Transverse colon (tissue), 4 donors: ENCODE data around the gene CDK10. TPM values are rescaled to one million over a fixed set of nuclear protein-coding genes. Genes with fewer than 3 reads are reported as not detected.
A peak's percentile ranks its signal among the peaks of the same experiment; 100 is the strongest.
"Not testable (repeated sequence)": the region's sequence is repeated elsewhere in the genome, so short reads cannot be mapped to it uniquely, and the experiment has no call there.

Experiments
- DNase-seq: peaks from one replicate; pipeline ENCODE4 v3.0.0-alpha.2; 2019
- H3K27ac ChIP-seq, 4 donors: fragments of 200-600 bp; sonication (generic); 2 replicates each; pipeline ENCODE4 v1.5.1; 2016 to 2018; ENCODE audit warnings: inconsistent platforms in 4 of 4
- H3K27me3 ChIP-seq: fragments of 200-600 bp; sonication (generic); 2 replicates; pipeline ENCODE4 v1.5.1; 2017; ENCODE audit warnings: inconsistent platforms
- H3K36me3 ChIP-seq, 4 donors: fragments of 200-600 bp; sonication (generic); 2 replicates each; pipeline ENCODE4 v1.5.1; 2017 to 2019; ENCODE audit warnings: inconsistent platforms in 4 of 4
- H3K4me1 ChIP-seq, 4 donors: fragments of 200-600 bp; sonication (generic); 2 replicates each; pipeline ENCODE4 v1.5.1; 2017 to 2020; ENCODE audit warnings: inconsistent platforms in 4 of 4
- H3K4me3 ChIP-seq, 4 donors: fragments of 200-600 bp; sonication (generic); 1 replicate in 1 of 4; 2 replicates in 3 of 4; pipeline versions ENCODE4 v1.5.1 to v1.6.1; 2017 to 2019; ENCODE audit warnings: inconsistent platforms in 4 of 4
- H3K9me3 ChIP-seq, 2 donors: fragments of 200-600 bp; sonication (generic); 2 replicates each; pipeline ENCODE4 v1.5.1; 2017 to 2019; ENCODE audit warnings: inconsistent platforms in 2 of 2
- EP300 ChIP-seq: sonication (generic); formaldehyde crosslinking; IDR thresholded peaks from one replicate; pipeline ENCODE4 v1.6.1; 2017; ENCODE audit warnings: antibody characterized with exemption, low read depth
- POLR2A ChIP-seq: fragments of 450-650 bp; IDR thresholded peaks from one replicate; pipeline ENCODE4 v1.6.1; 2016; ENCODE audit warnings: antibody characterized with exemption, mild to moderate bottlenecking, moderate library complexity
- POLR2AphosphoS5 ChIP-seq, 3 donors: sonication (generic); formaldehyde crosslinking; IDR thresholded peaks; one replicate each; pipeline ENCODE4 v1.6.1; 2016; ENCODE audit warnings: antibody characterized with exemption in 3 of 3
- WGBS, 2 donors: methylation state at CpG; one replicate each; pipeline ENCODE4 v1.1.5; 2018; ENCODE audit warnings: low coverage in 1 of 2; 5-methylcytosine and 5-hydroxymethylcytosine counted together
- in situ Hi-C, 4 donors: fragments of 200-750 bp; cut with MboI; loops; one replicate each; pipeline versions ENCODE4 v1.15.0 to v1.15.1; 2017; ENCODE audit warnings: low sequenced_read_pairs in 3 of 4, low pct_ligation_motif_present in 1 of 4, low pct_unique_long_range_greater_than_20kb in 1 of 4
- intact Hi-C: fragments of 100-400 bp; cut with DNase I; formaldehyde crosslinking; loops from one replicate; pipeline ENCODE4 v1.15.1; 2023; ENCODE audit warnings: low total_unique reads
- total RNA-seq, 4 donors: library from RNA; depleted of rRNA; stranded (reverse); fragments of >200 nt; gene quantifications; one replicate each; pipeline ENCODE4 v1.1.0, GENCODE V29; 2016
- TF ChIP-seq, protein P1 (sequence below), 5 experiments: fragments of 200-600 bp in 3 of 5; fragments of 450-650 bp in 2 of 5; sonication (generic) in 3 of 5; IDR thresholded peaks; 1 replicate in 2 of 5; 2 replicates in 3 of 5; pipeline ENCODE4 v1.5.1; 2016 to 2017; ENCODE audit warnings: antibody characterized with exemption in 5 of 5, inconsistent platforms in 3 of 5, mild to moderate bottlenecking in 2 of 5, moderate library complexity in 1 of 5

The CDK10 gene
- total RNA-seq, 4 donors from 2014 or later: 69.6 to 304 (median 74.2) TPM

DNA sequence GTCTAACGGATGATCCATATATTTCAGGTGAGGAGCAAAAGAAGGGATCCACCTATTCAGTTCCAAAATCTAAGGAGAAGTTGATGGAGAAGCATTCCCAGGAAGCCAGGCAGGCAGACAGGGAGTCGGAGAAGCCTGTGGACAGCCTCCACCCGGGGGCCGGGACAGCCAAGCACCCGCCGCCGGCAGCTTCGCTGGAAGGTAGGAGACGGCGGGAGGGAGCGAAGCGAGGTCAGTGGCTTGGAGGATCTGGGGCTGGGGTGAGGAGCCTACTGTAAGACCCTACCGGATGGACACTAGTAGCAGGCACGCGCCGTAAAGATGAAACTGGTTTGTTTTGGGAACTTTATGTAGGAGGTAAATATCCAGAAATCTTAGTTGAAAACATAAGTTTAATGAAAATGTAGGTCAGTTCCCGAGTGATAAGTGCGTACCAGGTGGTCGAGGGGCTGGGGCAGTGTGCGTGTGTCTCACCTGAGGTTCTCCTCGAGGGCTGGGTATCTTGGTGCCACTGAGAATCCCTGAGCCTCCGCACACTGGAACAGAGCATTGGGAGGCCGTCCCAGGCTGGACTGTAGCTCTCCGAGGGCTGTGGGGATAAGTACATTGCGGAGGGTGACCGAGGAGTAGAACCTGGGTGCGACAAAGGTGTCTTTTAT, 28.1 kb upstream of the CDK10 start:
- Histone ChIP-seq H3K36me3 (no peaks in the 10 kb centered on the region), H3K27ac (peak overlapping the region; percentile 79 to 93 (median 90)), H3K9me3 (no peaks in the 10 kb centered on the region), H3K4me3 (peak overlapping the region; percentile 88 to 95 (median 94)), H3K4me1 (peaks cover 13 to 39% (median 21%) of the 10 kb centered on the region in 4 donors), H3K27me3 (no peaks in the 10 kb centered on the region)
- TF ChIP-seq, protein P1, sequence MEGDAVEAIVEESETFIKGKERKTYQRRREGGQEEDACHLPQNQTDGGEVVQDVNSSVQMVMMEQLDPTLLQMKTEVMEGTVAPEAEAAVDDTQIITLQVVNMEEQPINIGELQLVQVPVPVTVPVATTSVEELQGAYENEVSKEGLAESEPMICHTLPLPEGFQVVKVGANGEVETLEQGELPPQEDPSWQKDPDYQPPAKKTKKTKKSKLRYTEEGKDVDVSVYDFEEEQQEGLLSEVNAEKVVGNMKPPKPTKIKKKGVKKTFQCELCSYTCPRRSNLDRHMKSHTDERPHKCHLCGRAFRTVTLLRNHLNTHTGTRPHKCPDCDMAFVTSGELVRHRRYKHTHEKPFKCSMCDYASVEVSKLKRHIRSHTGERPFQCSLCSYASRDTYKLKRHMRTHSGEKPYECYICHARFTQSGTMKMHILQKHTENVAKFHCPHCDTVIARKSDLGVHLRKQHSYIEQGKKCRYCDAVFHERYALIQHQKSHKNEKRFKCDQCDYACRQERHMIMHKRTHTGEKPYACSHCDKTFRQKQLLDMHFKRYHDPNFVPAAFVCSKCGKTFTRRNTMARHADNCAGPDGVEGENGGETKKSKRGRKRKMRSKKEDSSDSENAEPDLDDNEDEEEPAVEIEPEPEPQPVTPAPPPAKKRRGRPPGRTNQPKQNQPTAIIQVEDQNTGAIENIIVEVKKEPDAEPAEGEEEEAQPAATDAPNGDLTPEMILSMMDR (IDR thresholded peaks at IDR 0.05): no peak
- TF ChIP-seq EP300 (no peak), POLR2A (no peak), POLR2AphosphoS5 (IDR thresholded peaks at IDR 0.05) (no peak)
- intact Hi-C loops: no loop called here
- DNase-seq: no peak
- 12 to 17% methylated on average over 6 to 27 of the region's 27 CpGs for WGBS, 2 donors
- in situ Hi-C loops: no loop called here

DNA sequence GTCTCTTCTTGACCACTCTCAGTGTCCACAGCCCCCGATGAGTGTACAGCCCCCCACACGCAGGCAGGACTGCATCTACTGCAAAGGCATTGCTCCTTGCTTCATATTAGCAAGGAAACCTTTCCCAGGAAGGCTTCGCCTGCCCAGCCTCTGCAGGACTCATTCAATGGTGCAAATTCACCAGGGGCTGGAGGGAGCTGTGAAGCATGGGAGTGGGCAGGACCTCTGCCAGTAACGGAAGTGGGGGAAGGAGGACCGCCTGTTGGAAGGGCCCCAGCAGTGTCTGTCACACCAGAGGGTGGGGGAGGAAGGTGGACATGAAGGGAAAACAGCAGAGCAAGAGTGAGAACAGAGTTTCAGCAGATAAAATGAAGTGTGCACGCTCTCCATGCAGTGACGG, 26.3 kb upstream of the CDK10 start:
- no peak for DNase-seq
- in situ Hi-C loops (no loop called here), intact Hi-C loops (no loop called here)
- no peak overlapping the region for H3K4me3 ChIP-seq
- H3K4me1 ChIP-seq: peaks cover 13 to 35% (median 21%) of the 10 kb centered on the region in 4 donors
- TF ChIP-seq EP300: no peak
- no peak overlapping the region for H3K27ac ChIP-seq
- H3K36me3 ChIP-seq: no peaks in the 10 kb centered on the region
- no peaks in the 10 kb centered on the region for H3K9me3 ChIP-seq
- H3K27me3 ChIP-seq: no peaks in the 10 kb centered on the region
- WGBS, 2 donors: 79 to 93% methylated on average over 2 to 7 of the region's 7 CpGs

DNA sequence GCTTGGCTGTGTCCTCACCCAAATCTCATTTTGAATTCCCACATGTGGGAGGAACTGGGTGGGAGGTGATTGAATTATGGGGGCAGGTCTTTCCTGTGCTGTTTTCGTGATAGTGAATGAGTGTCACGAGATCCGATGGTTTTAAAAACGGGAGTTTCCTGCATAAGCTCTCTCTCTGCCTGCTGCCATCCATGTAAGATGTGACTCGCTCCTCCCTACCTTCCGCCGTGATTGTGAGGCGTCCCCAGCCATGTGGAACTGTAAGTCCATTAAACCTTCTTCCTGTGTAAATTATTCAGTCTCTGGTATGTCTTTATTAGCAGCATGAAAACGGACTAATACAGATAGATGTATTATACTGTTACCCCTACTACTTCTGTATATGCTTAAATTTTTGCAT, 25.3 kb upstream of the CDK10 start:
- H3K27ac ChIP-seq: no peak overlapping the region
- intact Hi-C loops: no loop called here
- DNase-seq: no peak
- TF ChIP-seq POLR2AphosphoS5 (IDR thresholded peaks at IDR 0.05): no peak
- TF ChIP-seq EP300: no peak
- TF ChIP-seq, protein P1 (IDR thresholded peaks at IDR 0.05): no peak
- TF ChIP-seq POLR2A: no peak
- H3K36me3 ChIP-seq: no peaks in the 10 kb centered on the region
- no peaks in the 10 kb centered on the region for H3K9me3 ChIP-seq
- H3K4me1 ChIP-seq: peaks cover 13 to 24% (median 20%) of the 10 kb centered on the region in 4 donors
- no peaks in the 10 kb centered on the region for H3K27me3 ChIP-seq
- 95 to 96% methylated on average over 4 to 9 of the region's 9 CpGs for WGBS, 2 donors
- in situ Hi-C loops: no loop called here
- no peak overlapping the region for H3K4me3 ChIP-seq

DNA sequence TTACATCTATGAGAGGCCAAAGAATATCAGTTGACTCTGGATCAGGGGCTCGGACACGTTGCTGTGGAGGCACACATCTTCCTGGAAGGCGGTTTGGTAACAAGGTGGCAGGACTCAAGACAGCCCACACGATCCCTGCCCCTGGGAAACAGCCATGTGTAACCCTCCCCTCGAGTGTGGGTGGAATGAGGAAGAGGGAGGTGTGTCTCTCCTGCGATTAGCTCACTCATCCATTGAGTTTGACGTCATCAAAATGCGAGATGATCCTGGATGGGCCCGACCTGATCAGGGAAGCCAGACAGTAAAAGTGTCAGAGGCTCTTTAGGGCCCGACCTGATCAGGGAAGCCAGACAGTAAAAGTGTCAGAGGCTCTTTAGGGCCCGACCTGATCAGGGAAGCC, 22.3 kb upstream of the CDK10 start:
- WGBS, 2 donors: 71 to 100% methylated on average over 3 to 11 of the region's 11 CpGs
- in situ Hi-C loops, H3K36me3 ChIP-seq, DNase-seq, H3K4me1 ChIP-seq, H3K27me3 ChIP-seq, H3K4me3 ChIP-seq, intact Hi-C loops, H3K27ac ChIP-seq, H3K9me3 ChIP-seq: not testable (repeated sequence)

DNA sequence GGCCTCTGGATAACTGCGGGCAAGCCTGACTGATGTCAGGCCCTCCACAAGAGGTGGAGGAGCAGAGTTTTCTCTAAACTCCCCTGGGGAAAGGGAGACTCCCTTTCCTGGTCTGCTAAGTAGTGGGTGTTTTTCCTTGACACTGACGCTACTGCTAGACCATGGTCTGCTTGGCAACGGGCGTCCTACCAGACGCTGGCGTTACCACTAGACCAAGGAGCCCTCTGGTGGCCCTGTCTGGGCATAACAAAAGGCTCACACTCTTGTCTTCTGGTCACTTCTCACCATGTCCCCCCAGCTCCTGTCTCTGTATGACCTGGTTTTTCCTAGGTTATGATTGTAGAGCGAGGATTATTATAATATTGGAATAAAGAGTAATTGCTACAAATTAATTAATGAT, 19.5 kb upstream of the CDK10 start:
- intact Hi-C loops: not testable (repeated sequence)
- TF ChIP-seq, protein P1 (IDR thresholded peaks at IDR 0.05): peak in 2 of 5 experiments; percentile 12 to 26

More for the DNA sequence above, 19.5 kb upstream of the CDK10 start:
- H3K27me3 ChIP-seq, in situ Hi-C loops, H3K36me3 ChIP-seq, H3K27ac ChIP-seq, H3K9me3 ChIP-seq, H3K4me1 ChIP-seq, H3K4me3 ChIP-seq: not testable (repeated sequence)
- WGBS, 2 donors: 41 to 80% methylated on average over 3 to 7 of the region's 7 CpGs
- peak; percentile 29 for DNase-seq
